NCI-H187 (cell line): ENCODE data around the gene WBP2.
"Not testable (repeated sequence)": the region's sequence is repeated elsewhere in the genome, so short reads cannot be mapped to it uniquely, and the experiment has no call there.

Source experiments
- DNase-seq, 2 experiments: peaks; one replicate each; lab custom pipeline; 2025; lab: John Stamatoyannopoulos, UW

The WBP2 gene

DNA sequence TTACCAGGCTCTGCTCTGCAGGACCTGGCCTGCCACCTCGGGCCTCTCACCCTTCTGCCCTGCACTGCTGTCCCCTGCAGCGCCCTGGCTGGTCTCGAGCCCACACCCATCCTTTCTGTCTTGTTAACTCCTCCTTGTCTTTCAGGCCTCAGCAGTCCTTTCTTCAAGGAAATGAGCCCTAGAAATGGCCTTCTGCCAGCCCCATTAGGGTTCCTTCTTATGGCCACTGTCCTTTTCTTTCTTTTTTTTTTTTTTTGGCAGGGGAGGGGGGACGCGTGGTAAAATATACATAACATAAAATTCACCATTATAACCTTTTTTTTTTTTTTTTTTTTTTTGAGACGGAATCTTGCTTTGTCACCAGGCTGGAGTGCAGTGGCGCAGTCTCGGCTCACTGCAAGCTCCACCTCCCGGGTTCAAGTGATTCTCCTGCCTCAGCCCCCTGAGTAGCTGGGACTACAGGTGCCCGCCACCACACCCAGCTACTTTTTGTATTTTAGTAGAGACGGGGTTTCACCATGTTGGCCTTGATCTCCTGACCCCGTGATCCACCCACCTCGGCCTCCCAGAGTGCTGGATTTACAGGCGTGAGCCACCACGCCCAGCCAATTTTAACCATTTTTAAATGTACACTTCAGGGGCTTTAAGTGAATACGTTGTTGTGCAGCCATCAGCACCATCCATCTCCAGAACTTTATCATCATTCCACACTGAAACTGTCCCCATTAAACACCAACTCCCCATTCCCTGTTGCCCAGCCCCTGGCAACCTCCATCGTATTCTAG is 10.5 kb upstream of the WBP2 start:
- not testable (repeated sequence) for DNase-seq

DNA sequence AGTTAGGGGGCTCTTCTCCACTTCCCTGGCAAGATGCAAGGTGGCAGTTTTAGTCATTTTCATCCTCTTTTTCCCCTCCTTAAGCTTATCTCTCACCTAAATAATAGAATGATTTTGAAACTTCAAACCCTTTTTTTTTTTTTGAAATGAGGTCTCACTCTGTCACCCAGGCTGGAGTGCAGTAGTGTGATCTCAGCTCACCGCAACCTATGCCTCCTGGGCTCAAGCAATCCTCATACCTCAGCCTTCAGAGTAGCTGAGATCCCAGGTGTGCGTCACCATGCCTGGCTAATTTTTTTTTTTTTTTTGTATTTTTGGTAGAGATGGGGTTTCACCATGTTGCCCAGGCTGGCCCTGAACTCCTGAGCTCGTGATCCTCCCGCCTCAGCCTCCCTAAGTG is 9.8 kb upstream of the WBP2 start:
- DNase-seq, result not testable (repeated sequence)

DNA sequence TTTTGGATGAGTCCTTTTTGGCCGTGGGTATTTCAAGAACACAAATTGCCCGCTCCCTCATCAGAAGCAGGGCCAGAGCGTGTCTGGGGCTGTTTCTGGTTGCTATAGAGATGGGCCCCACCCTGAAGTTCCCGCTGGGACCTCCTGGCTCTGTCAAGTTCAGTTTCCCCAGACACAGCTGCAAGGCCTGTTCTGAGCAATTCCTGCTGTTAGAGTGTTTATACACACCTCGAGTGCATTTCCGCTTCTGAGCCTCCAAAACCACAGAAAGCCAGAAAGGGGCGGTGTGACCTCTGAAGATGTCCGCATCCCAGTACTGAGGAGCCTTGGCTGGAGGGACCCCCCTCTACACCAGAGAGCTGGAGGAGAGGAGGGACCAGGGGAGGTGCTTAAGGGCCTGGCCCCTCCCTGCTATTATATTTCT is 9.3 kb upstream of the WBP2 start:
- no peak for DNase-seq

DNA sequence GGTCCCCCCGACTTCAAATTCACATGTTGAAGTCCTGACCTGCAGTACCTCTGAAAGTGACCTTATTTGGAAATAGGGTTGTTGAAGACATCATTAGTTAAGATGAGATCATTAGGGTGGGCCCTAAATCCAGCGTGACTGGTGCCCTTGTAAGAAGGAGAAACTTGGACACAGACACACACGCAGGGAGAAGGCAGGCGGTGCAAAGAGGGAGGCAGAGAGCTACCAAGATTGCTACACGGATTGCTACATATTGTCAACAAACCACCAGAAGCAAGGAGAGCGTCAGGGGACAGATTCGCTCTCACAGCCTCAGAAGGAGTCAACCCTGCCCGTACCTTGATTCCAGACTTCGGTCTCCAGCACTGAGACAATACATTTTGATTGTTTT is 6.8 kb upstream of the WBP2 start:
- no peak for DNase-seq

GRCh38 chr17:75859358-75859757 is 4.2 kb upstream of the WBP2 start:
- not testable (repeated sequence) for DNase-seq

DNA sequence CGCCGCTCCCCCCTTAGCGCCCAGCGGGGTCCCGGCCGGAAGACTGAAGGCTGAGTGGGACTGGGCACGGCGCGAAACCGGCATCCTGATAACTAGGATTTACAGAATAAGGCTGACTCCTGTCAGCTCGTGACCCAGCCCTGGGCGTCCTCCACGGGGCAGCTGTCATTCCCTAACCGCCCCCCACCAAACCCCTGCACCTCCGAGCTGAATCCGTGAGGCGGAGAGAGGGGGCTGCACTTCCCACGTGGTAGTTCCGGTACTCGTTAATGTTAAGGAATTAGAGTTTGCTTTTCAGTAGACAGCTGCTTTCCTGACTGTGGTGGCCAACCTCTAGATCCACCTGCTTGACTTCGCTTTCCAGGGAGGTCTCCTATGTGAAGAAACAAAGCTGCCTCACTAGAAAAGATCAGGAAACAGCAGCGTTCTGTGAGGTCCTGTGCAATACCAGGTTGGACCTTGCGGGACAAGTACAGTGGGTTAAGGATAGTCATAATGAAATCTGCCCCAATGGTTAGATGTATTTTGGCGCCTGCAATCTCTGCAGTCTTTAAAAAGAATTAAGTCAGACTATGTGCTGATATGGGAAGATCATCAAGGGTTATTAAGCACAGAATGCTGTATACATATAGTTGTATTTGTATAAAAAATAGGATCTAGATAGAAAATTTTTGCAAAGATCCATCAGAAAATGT is 1.1 kb upstream of the WBP2 start:
- DNase-seq, result no peak

GRCh38 chr17:75854881-75855309 is 240 bp downstream of the WBP2 start:
- no peak for DNase-seq

GRCh38 chr17:75854101-75854748 is 910 bp downstream of the WBP2 start:
- no peak for DNase-seq

DNA sequence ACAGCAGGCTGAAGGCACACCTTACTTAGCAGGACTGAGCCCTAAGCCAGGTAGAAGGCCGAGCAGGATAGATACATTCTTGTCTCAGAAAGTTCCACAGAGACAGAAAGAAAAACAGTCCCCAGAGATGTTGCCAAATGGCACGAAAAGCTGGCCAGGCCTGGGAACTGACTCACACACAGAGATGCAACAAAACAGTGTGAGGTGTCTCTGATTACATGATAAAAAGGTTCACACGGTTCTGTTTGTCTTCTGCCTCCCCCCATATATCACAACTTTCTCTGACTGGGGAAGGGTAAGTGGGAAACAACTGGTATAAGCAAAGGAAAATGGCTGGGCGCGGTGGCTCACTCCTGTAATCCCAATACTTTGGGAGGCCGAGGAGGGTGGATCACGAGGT is 1.7 kb downstream of the WBP2 start:
- DNase-seq, result no peak

- DNase-seq, result not testable (repeated sequence)
Observed at GRCh38 chr17:75851693-75851991, 3.5 kb downstream of the WBP2 start.

- DNase-seq, result no peak
Observed at GRCh38 chr17:75850928-75851692, 4.0 kb downstream of the WBP2 start.

GRCh38 chr17:75849724-75850123 is 5.4 kb downstream of the WBP2 start:
- DNase-seq, result no peak

GRCh38 chr17:75849279-75849646 is 5.9 kb downstream of the WBP2 start:
- no peak for DNase-seq

- DNase-seq, result peak; percentile 13 to 50
Observed at GRCh38 chr17:75848523-75849278, 6.4 kb downstream of the WBP2 start.

- no peak for DNase-seq
Observed at GRCh38 chr17:75847614-75848522, 7.3 kb downstream of the WBP2 start.

- DNase-seq, result no peak
Observed at GRCh38 chr17:75846692-75847613, 8.2 kb downstream of the WBP2 start.

- DNase-seq, result no peak
Observed at GRCh38 chr17:75845933-75846691, 9.0 kb downstream of the WBP2 start.

DNA sequence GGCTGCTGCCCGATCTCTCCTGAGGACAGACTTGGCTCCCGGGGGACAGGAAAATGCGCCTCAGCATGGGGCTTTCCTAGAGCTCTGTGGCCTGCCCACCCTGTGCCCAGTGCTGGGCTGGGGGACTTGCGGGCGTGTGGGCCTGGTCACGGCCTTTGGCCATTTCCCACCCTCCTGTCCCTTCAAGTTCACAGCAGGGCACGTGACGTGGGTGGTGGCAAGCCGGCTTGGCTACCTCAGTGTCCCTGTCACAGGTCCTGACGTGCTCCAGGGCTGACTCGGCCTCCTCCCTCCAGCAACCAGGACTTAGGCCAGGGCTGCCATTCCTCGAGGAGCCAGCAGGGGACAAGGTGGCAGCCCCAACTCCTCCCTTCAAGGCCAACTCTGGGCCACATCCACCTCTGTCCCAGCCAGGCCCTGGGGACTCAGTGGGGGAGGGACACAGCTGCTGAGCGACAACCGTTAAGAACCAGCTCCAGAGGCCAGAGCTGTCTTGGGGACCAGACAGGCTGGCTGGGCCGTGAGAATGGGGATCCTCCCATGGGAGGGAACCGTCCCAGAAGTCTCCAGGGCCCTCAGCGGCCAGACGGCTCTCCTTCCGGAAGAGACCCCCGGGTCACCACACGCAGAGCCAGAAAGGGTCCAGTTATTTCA is 9.9 kb downstream of the WBP2 start:
- no peak for DNase-seq
